GM12874 (cell line): ENCODE results near the gene PPP2R5A.

Source experiments
- TF ChIP-seq, protein P1 (sequence below): IDR thresholded peaks from 2 replicates; pipeline ENCODE4 v1.5.1; 2011; ENCODE audit warnings: low read depth, mild to moderate bottlenecking, control low read depth, low read length, moderate library complexity; ENCODE audit not compliant: insufficient read depth

The PPP2R5A gene

DNA sequence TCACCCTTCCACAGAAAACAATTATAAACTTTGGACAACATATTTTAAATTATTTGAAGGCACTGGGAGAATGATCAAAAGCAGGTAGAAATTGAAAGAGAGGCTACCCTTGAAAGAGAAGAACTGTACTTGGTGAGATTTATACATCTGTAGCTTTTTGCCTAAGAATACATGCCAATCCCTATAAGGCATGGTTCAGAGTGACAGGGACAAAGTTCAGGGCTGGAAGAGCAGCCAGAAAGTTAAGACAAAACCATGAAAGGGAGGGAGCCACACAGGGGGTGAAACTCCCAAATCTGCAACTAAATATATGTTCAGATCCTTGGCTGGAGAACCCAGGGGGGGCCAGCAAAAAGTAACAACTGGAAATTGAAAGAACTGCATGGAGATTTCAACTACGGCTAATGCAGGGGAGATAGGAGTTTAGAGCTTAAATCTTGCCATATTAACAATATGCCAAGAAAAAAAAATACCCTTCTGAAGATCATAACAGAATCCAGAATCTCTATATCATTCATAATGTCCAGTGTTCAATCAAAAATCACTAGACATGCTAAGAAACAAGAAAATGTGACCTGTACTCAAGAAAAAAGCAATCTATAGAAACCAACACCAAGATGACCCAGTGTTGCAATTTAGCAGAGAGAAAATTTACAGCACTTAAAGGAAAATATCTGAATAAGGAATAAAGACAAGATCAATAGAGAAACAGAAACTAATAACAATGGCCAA is 103.9 kb downstream of the PPP2R5A start:
- TF ChIP-seq, protein P1, sequence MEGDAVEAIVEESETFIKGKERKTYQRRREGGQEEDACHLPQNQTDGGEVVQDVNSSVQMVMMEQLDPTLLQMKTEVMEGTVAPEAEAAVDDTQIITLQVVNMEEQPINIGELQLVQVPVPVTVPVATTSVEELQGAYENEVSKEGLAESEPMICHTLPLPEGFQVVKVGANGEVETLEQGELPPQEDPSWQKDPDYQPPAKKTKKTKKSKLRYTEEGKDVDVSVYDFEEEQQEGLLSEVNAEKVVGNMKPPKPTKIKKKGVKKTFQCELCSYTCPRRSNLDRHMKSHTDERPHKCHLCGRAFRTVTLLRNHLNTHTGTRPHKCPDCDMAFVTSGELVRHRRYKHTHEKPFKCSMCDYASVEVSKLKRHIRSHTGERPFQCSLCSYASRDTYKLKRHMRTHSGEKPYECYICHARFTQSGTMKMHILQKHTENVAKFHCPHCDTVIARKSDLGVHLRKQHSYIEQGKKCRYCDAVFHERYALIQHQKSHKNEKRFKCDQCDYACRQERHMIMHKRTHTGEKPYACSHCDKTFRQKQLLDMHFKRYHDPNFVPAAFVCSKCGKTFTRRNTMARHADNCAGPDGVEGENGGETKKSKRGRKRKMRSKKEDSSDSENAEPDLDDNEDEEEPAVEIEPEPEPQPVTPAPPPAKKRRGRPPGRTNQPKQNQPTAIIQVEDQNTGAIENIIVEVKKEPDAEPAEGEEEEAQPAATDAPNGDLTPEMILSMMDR = no peak

DNA sequence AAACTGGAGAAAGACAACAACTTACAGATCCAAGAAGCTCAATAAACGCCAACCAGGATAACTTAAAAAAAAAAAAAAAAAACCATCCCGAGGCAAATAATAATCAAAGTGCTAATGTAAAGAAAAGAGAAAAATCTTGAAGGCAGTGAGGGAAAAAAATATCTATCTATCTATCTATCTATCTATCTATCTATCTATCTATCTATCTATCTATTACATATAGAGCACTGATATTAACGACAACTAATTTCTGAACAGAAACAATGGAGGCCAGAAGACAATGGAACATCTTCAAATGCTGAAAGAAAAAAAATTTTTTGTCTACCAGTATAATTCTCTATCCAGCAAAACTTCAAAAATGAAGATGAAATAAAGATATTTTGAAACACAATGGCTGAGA is 111.4 kb downstream of the PPP2R5A start:
- TF ChIP-seq, protein P1 = no peak

DNA sequence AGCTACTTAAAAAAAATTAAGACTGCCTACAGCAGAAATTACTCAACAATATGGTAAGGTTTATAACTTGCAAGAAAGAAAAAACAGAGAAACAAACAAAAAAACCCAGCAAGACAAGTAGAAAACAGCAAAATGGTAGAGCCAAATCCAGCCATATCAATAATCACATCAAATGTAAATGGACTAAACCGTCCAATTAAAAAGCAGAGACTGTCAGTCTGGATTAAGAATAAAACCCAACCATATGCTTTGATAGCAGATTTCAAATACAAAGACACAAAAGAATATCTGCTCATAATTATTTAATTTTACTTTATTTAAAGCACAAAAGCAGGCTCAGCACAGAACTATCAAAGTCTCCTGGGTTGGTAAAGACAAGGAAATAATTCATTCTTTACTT is 112.0 kb downstream of the PPP2R5A start:
- TF ChIP-seq, protein P1 = no peak

DNA sequence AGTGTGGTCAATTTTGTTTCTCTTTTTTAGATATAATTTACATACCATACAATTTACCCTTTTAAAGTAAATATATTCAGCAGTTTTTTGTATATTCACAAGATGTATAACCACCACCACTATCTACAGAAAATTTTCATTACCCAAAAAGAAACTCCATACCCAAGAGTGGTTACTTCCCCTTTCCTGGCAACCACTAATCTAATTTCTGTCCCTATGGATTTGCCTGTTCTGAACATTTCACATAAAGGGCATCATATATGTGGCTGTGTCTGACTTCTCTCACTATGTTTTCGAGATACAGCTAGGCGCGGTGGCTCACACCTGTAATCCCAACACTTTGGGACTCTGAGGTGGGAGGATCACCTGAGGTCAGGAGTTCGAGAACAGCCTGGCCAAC is 115.8 kb downstream of the PPP2R5A start:
- TF ChIP-seq, protein P1 = no peak

DNA sequence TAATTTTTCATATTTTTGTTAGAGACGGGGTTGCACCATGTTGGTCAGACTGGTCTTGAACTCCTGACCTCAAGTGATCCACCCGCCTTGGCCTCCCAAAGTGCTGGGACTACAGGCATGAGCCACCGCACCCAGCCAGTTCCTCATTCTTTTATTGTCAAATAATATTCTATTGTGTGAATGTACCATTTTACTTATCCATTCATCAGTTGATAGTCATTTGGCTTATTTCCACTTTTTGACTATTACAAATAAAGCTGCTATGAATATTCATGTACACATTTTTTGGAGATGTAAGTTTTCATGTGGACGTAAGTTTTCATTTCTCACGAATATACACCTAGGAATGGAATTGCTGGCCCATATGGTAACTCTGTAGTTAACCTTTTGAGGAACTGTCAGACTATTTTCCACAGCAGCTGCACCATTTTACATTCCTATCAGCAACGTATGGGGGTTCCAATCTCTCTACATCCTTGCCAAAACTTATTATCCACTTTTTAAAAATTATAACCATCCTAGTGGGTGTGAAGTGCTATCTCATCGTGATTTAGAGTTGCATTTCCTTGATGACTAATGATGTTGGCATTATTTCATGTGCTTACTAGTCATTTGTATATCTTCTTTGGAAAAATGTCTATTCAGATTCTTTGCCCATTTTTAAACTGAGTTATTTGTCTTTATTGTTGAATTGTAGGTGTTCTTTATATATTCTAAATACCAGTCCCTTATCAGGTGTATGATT is 116.8 kb downstream of the PPP2R5A start:
- TF ChIP-seq, protein P1 = no peak

DNA sequence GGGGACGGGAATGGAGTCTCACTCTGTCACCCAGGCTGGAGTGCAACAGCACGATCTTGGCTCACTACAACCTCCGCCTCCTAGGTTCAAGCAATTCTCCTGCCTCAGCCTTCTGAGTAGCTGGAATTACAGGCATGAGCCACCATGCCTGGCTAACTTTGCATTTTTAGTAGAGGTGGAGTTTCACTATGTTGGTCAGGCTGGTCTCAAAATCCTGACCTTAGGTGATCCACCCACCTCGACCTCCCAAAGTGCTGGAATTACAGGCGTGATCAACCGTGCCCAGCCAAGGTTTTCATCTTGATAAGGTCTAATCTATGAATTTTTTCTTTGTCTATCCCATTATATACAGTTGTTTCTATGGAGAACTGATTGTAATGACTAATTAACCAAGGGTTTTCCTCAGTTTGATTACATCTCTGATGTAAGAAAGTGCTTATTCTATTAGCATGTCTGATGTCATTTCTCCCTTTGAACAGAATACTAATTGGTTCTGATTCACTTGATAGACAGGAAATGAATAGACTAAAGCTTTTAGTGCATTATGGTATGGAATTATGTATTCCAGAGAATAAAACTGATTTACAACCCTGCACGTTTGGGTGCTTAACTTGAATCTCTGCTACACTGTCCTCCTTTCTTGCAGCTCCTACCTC is 117.6 kb downstream of the PPP2R5A start:
- TF ChIP-seq, protein P1 = no peak

DNA sequence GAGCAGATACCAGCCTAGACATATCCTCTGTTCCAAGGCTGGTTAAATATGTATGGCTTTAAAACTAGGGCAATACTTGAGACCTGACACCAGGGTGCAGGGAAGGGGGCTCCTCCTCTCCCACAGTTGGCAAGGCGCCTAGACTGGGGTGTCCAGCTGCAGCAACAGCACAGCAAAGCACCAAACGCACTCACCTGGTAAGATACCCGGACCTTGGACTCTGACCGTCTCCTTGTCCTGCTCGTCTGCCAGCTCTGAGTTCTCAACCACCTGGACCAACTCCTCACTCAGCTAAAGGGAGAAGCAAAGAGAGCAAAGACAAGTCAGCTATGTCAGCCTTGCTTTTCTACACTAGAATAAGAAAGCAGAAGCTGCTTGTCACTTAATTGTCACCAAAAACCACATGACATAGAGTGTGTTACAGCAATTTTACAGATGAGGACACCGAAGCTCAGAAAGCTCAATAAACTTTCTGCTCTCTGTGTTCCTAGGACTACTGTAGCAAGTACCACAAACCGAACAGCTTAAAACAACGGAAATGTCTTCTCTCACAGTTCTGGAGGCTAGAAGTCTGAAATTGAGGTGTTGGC is 125.1 kb downstream of the PPP2R5A start:
- TF ChIP-seq, protein P1 = no peak
